Neutrophil (primary cell): ENCODE measurements around the gene HCRT.

Experiments used
- H3K27ac ChIP-seq: fragments of 200-600 bp; sonication (generic); 2 replicates; pipeline ENCODE4 v1.5.1; 2016; ENCODE audit warnings: mild to moderate bottlenecking, moderate library complexity
- H3K27me3 ChIP-seq: fragments of 200-600 bp; sonication (generic); 2 replicates; pipeline ENCODE4 v1.6.0; 2016; ENCODE audit warnings: mild to moderate bottlenecking
- H3K36me3 ChIP-seq: fragments of 200-600 bp; sonication (generic); 2 replicates; pipeline ENCODE4 v1.5.1; 2017
- H3K4me1 ChIP-seq, 2 experiments: fragments of 200-600 bp in 1 of 2; sonication (generic) in 1 of 2; 1 replicate in 1 of 2; 2 replicates in 1 of 2; pipeline versions ENCODE4 v1.5.1 to v1.6.1; 2013 to 2016; ENCODE audit warnings: low read depth in 1 of 2, low read length in 1 of 2, mild to moderate bottlenecking in 1 of 2, moderate library complexity in 1 of 2; ENCODE audit not compliant: control insufficient read depth in 1 of 2, insufficient read depth in 1 of 2
- H3K4me3 ChIP-seq, 2 experiments: fragments of 200-600 bp in 1 of 2; sonication (generic) in 1 of 2; 1 replicate in 1 of 2; 2 replicates in 1 of 2; pipeline ENCODE4 v1.5.1; 2013 to 2016; ENCODE audit warnings: low read depth in 1 of 2, low read length in 1 of 2, mild to moderate bottlenecking in 1 of 2, moderate library complexity in 1 of 2
- H3K9me3 ChIP-seq: fragments of 200-600 bp; sonication (generic); 2 replicates; pipeline ENCODE4 v1.5.1; 2016
- CTCF ChIP-seq: fragments of 200-600 bp; sonication (generic); IDR thresholded peaks from 2 replicates; pipeline ENCODE4 v1.5.1; 2016; ENCODE audit warnings: antibody characterized with exemption

Gene HCRT

GRCh38 chr17:42183741-42184711 is 1.2 kb downstream of the HCRT start:
- Histone ChIP-seq H3K4me1 (peaks cover 53 to 72% of the 10 kb centered on the region in 2 experiments), H3K36me3 (no peaks in the 10 kb centered on the region), H3K27me3 (peaks cover 38% of the 10 kb centered on the region), H3K27ac (peak overlapping the region; percentile 84), H3K9me3 (no peaks in the 10 kb centered on the region), H3K4me3 (peak overlapping the region; percentile 81 to 83)
- peak; percentile 92 for TF ChIP-seq CTCF

- no peak for TF ChIP-seq CTCF
- Histone ChIP-seq H3K4me1 (peaks cover 45 to 70% of the 10 kb centered on the region in 2 experiments), H3K27me3 (peaks cover 47% of the 10 kb centered on the region), H3K9me3 (no peaks in the 10 kb centered on the region), H3K36me3 (no peaks in the 10 kb centered on the region), H3K27ac (peak overlapping the region; percentile 84), H3K4me3 (peak overlapping the region; percentile 81 to 83)
These were observed 2.1 kb downstream of the HCRT start for GRCh38 chr17:42182927-42183734.

GRCh38 chr17:42181851-42182207 is 3.4 kb downstream of the HCRT start:
- Histone ChIP-seq H3K4me3 (no peak overlapping the region), H3K27me3 (peaks cover 56% of the 10 kb centered on the region), H3K9me3 (no peaks in the 10 kb centered on the region), H3K27ac (no peak overlapping the region), H3K4me1 (peaks cover 45 to 66% of the 10 kb centered on the region in 2 experiments), H3K36me3 (no peaks in the 10 kb centered on the region)
- no peak for TF ChIP-seq CTCF

DNA sequence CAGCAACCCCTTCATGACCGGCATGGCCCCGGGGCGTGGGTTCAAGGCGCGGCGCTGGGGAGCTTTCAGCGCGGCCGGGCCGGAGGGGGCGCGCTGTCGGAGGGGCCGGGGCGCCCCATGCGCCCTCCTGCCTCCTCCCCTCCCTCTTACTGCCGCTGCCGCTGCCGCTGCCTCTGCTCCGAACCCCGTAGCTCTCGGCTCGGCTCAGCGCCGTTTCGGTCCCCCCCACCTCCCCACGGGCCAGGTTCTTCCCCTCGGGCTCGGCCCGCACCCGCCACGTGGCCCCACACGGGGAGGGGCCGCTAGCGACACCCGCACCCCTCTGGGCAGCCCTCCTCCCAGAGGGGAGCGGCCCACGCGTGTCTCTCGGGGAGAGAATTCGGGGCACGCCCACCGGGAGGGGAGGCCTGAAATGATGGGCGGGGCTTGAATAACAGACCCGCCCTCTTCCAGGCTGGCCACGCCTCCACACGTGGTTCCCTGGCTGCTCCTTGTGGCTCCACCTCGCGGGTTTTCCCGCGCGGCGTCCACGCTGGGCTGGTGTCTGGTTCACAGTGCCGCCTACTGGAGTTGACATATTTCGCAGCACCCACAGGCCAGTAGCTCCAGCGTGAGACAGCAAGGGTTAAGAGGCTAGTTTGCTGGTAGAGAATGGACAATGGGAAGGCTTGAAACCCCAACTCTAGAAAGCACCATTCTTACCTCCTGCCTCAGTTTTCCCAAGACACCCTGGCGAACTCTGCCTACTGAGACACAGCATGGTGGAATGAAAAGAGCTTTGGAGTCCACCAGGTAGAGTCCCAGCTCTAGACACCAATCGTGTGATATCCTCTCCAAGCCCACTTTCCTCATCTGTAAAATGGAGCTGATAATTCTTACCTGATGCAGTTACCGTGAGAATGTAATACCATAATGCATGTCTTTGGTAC is 4.1 kb downstream of the HCRT start, which contains the start of gene KCNH4:
Gene KCNH4, minus strand, starts transcription at position 221 of the 929 bp plus-strand sequence. Its CDS starts 197 bp downstream, at position 24.
- TF ChIP-seq CTCF: peak; percentile 36
- Histone ChIP-seq H3K4me1 (peaks cover 41 to 62% of the 10 kb centered on the region in 2 experiments), H3K27me3 (peaks cover 56% of the 10 kb centered on the region), H3K4me3 (peak within 1 kb of the TSS; percentile 1 to 46), H3K36me3 (no peaks in the 10 kb centered on the region), H3K9me3 (no peaks in the 10 kb centered on the region), H3K27ac (no peak within 1 kb of the TSS)
